OCI-LY3 (cell line): Measurements from ENCODE around the gene POLR3K.

ENCODE experiments used
- H2AFZ ChIP-seq: fragments of 200-600, 300-600 bp; shearing (Covaris generic); 2 replicates; pipeline ENCODE4 v1.6.0; 2014; ENCODE audit warnings: antibody characterized with exemption, low read depth, low read length
- H3K27ac ChIP-seq: fragments of 200-600, 300-600 bp; sonication (generic); 2 replicates; pipeline ENCODE4 v1.5.1; 2014; ENCODE audit warnings: mild to moderate bottlenecking, low read length, moderate library complexity, mixed read lengths
- H3K27me3 ChIP-seq: fragments of 200-600, 300-600 bp; sonication (generic); 2 replicates; pipeline ENCODE4 v1.6.1; 2014; ENCODE audit warnings: low read depth, low read length, mixed read lengths
- H3K36me3 ChIP-seq: fragments of 200-600, 300-600 bp; sonication (generic); replicated peaks from 2 replicates; pipeline ENCODE3; 2014; ENCODE audit warnings: low read depth, low read length, mixed read lengths
- H3K4me1 ChIP-seq: fragments of 300-600, 200-600 bp; sonication (generic); 2 replicates; pipeline ENCODE4 v1.6.1; 2014; ENCODE audit warnings: low read length, mixed read lengths
- H3K4me2 ChIP-seq: fragments of 200-600, 300-600 bp; sonication (generic); 2 replicates; pipeline ENCODE4 v1.6.1; 2014; ENCODE audit warnings: low read length, mixed read lengths
- H3K4me3 ChIP-seq: fragments of 300-600, 200-600 bp; sonication (generic); 2 replicates; pipeline ENCODE4 v1.5.1; 2014; ENCODE audit warnings: antibody characterized with exemption, mild to moderate bottlenecking, low read length, moderate library complexity
- H3K79me2 ChIP-seq: fragments of 300-600, 200-600 bp; shearing (Covaris generic); 2 replicates; pipeline ENCODE4 v1.6.1; 2014; ENCODE audit warnings: mild to moderate bottlenecking, low read length, mixed read lengths
- H3K9ac ChIP-seq: fragments of 300-600, 200-600 bp; shearing (Covaris generic); 2 replicates; pipeline ENCODE4 v1.6.0; 2014; ENCODE audit warnings: mild to moderate bottlenecking, low read length, moderate library complexity
- H3K9me3 ChIP-seq: fragments of 200-600, 300-600 bp; shearing (Covaris generic); 2 replicates; pipeline ENCODE4 v1.6.1; 2014; ENCODE audit warnings: low read length, mixed read lengths; ENCODE audit not compliant: insufficient read depth
- H4K20me1 ChIP-seq: fragments of 200-600, 300-600 bp; sonication (generic); 2 replicates; pipeline ENCODE4 v1.6.1; 2016; ENCODE audit warnings: low read length, mixed read lengths; ENCODE audit not compliant: insufficient read depth
- CTCF ChIP-seq: fragments of 200-600, 300-600 bp; sonication (generic); IDR thresholded peaks from 2 replicates; pipeline ENCODE4 v1.5.1; 2014; ENCODE audit warnings: antibody characterized with exemption, low read length, low read depth
- EZH2phosphoT487 ChIP-seq: fragments of 200-600 bp; shearing (Covaris generic); IDR thresholded peaks from 2 replicates; pipeline ENCODE4 v1.6.1; 2018; ENCODE audit warnings: antibody characterized with exemption, mixed run types, low read depth

Gene POLR3K

GRCh38 chr16:74747-75334 is 21.4 kb upstream of the POLR3K start:
- no peak overlapping the region for H2AFZ ChIP-seq
- H3K79me2 ChIP-seq, result peaks cover 15% of the 10 kb centered on the region
- H3K9ac ChIP-seq, result no peak overlapping the region
- H3K4me2 ChIP-seq, result no peak overlapping the region
- H3K36me3 ChIP-seq, result peaks cover 5% of the 10 kb centered on the region
- H3K9me3 ChIP-seq, result no peaks in the 10 kb centered on the region
- H3K4me3 ChIP-seq, result no peak overlapping the region
- no peaks in the 10 kb centered on the region for H4K20me1 ChIP-seq
- no peak overlapping the region for H3K27ac ChIP-seq
- TF ChIP-seq CTCF (no peak), EZH2phosphoT487 (no peak)
- H3K27me3 ChIP-seq, result peaks cover 25% of the 10 kb centered on the region
- peaks cover 25% of the 10 kb centered on the region for H3K4me1 ChIP-seq

GRCh38 chr16:74051-74746 is 20.8 kb upstream of the POLR3K start:
- no peak overlapping the region for H3K4me2 ChIP-seq
- H4K20me1 ChIP-seq, result no peaks in the 10 kb centered on the region
- no peaks in the 10 kb centered on the region for H3K36me3 ChIP-seq
- H3K27ac ChIP-seq, result no peak overlapping the region
- H3K4me1 ChIP-seq, result peaks cover 24% of the 10 kb centered on the region
- peaks cover 25% of the 10 kb centered on the region for H3K27me3 ChIP-seq
- H3K79me2 ChIP-seq, result peaks cover 14% of the 10 kb centered on the region
- no peak for TF ChIP-seq EZH2phosphoT487
- TF ChIP-seq CTCF, result no peak
- H3K9ac ChIP-seq, result no peak overlapping the region
- H3K4me3 ChIP-seq, result no peak overlapping the region
- H3K9me3 ChIP-seq, result no peaks in the 10 kb centered on the region
- no peak overlapping the region for H2AFZ ChIP-seq

- Histone ChIP-seq H3K9ac (peak within 1 kb of the TSS; percentile 49), H3K27me3 (peaks cover 25% of the 10 kb centered on the region), H2AFZ (no peak within 1 kb of the TSS), H3K4me2 (peak within 1 kb of the TSS; percentile 75), H3K9me3 (no peaks in the 10 kb centered on the region), H3K79me2 (0 out of 2 replicates have a peak, but pooled peaks cover 3% of the 10 kb centered on the region), H3K4me1 (peaks cover 19% of the 10 kb centered on the region), H4K20me1 (no peaks in the 10 kb centered on the region), H3K27ac (no peak within 1 kb of the TSS), H3K4me3 (peak within 1 kb of the TSS; percentile 69), H3K36me3 (no peaks in the 10 kb centered on the region)
- no peak for TF ChIP-seq CTCF
- no peak for TF ChIP-seq EZH2phosphoT487
These were observed 19.4 kb upstream of the POLR3K start, which contains the start of gene RHBDF1 for GRCh38 chr16:72561-73548. Gene RHBDF1, minus strand, starts transcription at chr16:72631. Its CDS starts 7,616 bp downstream, at chr16:65015.
